C4-2B (cell line): ENCODE data around the gene STPG3.

Source experiments
- H3K27ac ChIP-seq: fragments of 450-650 bp; 2 replicates; pipeline ENCODE4 v1.5.1; 2017
- ZFX ChIP-seq: fragments of 450-650 bp; IDR thresholded peaks from 2 replicates; pipeline ENCODE4 v1.6.1; 2017
- TF ChIP-seq, protein P1 (sequence below): fragments of 450-650 bp; conservative IDR thresholded peaks from 2 replicates; pipeline ENCODE4 v1.5.1; 2017; ENCODE audit warnings: mild to moderate bottlenecking

STPG3 gene

DNA sequence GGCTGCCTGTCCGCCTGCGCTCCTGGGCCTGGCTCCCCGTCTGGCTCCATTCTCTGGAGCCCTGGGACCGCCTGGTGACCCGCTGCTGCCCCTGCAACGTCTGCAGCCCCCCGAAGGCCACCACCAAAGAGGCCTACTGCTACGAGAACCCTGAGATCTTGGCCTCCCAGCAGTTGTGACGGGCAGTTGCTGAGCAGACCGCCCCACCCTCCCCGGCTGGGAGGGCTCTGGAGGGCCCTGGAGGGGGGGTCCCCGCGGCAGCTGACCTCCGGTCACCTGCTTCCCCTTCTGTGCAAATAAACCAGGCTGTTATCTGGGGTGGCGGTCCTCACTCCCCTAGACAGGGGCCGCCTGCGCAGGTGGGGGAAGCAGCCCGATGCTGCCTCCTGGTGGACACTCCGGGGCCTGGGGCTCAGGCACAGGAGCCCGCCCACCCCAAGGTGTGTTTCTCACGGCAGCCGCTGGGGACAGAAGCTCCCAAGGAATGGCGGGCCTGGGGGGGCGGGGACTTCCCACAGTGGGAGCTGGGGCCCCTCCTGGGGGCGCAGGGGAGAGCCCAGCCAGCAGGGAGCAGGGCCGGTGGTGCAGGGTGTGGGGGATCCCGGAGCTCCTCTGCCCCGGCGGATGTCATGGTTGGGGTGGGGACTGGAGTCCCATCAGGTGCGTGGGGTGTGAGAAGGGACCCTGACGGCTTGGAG, 14.7 kb upstream of the STPG3 start:
- H3K27ac ChIP-seq: peak overlapping the region; percentile 29
- TF ChIP-seq, protein P1, sequence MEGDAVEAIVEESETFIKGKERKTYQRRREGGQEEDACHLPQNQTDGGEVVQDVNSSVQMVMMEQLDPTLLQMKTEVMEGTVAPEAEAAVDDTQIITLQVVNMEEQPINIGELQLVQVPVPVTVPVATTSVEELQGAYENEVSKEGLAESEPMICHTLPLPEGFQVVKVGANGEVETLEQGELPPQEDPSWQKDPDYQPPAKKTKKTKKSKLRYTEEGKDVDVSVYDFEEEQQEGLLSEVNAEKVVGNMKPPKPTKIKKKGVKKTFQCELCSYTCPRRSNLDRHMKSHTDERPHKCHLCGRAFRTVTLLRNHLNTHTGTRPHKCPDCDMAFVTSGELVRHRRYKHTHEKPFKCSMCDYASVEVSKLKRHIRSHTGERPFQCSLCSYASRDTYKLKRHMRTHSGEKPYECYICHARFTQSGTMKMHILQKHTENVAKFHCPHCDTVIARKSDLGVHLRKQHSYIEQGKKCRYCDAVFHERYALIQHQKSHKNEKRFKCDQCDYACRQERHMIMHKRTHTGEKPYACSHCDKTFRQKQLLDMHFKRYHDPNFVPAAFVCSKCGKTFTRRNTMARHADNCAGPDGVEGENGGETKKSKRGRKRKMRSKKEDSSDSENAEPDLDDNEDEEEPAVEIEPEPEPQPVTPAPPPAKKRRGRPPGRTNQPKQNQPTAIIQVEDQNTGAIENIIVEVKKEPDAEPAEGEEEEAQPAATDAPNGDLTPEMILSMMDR: peak; percentile 100
- TF ChIP-seq ZFX: no peak

DNA sequence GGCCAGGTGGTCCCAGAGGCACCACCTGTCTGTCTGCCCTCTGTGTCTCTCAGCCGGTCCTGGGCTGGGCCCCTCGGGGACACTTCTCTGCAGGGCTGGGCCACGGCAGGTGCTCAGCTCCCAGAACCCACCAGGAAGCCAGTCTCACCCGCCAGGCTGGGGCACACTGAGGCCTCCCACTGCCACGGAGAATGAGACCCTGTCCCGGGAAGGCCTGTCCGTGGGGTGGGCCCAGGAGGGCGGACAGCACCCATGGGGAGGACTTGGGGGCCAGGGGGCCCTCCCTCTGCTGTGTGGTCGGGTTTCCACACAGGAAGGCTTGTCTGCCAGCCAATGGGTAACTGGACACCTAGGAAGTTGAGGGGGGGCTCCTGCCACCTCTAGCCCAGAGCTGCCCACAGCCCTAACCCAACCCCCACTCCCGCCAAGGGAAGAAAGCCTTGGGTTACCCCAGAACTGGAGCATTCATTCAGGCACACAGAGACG, 14.1 kb upstream of the STPG3 start:
- peak overlapping the region; percentile 29 for H3K27ac ChIP-seq

DNA sequence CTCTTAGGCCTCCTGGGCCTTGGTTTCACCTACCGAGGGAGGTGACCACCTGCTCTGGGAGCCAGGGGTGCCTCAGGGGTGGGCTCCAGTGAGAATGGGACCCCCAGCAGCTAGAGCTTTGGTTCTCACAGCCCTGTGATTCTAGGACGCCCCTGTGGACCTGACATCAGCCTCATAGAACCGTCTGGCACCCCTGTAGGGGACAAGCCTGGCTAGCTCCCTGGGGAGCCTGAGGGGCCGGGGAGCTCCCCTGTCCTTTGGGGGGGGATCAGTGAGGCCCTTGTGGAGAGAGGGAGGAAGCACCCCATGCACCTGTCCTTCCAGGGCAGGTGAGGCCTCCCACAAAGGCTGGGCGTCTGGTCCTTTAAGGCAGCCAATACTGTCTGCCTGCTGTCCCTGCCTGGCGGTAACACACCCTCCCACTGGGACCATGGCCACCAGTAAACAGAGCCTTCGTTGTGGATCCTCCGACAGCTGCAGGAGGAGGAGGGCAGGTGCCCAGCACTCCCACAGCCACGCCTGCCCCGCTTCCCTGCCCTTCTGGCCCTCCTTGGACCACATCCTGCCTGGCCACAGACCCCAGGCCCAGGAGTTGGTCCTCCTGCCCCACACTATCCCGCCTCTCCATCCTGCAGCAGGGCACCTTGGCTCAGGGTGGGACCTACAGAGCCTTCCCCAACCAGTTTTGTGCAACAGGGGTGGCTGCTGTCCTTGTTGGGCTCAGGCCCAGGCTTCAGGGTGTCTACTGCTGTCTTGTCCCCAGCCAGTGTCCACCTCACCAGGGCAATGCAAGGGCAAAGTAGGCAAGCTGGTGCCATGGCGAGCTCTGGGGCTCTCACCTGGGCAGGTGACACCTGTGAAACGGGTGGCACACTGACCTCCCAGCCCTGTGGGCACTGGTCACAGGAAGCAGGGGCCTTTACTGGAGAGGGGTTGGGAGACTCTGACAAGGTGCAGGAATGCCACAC, 13.0 kb upstream of the STPG3 start:
- H3K27ac ChIP-seq: peak overlapping the region; percentile 29
- TF ChIP-seq ZFX: no peak
- TF ChIP-seq, protein P1: no peak

More for the DNA sequence above, 14.1 kb upstream of the STPG3 start:
- TF ChIP-seq, protein P1: no peak; the same call in 1 of the 2 replicates
- no peak for TF ChIP-seq ZFX

DNA sequence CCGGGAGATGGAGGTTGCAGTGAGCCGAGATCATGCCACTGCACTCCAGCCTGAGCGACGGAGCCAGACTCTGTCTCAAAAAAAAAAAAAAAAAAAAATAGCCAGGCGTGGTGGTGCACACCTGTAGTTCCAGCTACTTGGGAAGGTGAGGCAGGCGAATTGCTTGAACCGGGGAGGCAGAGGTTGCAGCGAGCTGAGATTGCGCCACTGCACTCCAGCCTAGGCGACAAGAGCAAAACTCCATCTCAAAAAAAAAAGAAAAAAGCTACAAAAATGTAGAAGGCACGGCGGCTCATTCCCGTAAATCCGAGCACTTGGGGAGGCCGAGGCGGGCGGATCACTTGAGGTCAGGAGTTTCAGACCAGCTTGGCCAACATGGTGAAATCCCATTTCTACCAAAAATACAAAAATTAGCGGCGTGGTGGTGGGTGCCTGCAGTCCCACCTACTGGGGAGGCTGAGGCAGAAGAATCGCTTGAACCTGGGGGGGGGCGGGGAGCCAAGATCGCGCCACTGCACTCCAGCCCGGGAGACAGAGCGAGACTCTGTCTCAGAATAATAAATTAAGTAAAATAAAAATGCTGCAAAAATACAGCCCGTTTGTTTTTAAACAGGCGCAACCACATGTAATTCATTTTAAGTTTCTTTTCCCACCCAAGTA, 11.4 kb upstream of the STPG3 start:
- H3K27ac ChIP-seq: peak overlapping the region; percentile 99

DNA sequence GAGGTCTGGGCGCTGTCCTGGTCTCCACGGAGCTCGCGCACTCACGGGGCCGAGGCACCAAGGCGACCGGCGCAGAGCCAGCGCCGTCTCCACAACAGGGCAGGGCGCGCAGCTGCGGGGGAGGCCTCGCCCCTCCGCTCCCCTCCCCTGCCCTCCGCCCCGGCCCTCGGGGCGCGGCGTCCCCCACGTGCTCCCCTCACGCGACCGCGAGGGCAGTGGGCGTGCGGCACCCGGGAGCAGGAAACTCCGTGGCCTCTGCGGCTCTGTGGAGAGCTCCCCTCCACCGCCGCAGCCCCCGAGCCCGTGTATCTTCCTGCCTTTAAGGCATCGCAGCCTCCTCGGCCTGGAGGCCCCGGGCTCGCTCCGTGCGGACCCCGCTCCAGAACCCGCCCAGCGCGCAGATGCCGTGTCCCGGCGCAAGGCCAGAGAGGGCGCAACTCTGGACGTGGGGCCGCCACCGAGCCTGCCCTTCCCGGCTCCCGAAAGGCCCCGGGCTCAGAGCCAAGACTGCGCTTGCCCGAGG, 10.7 kb upstream of the STPG3 start:
- peak overlapping the region; percentile 99 for H3K27ac ChIP-seq
- TF ChIP-seq, protein P1: no peak
- peak; percentile 92; the same call in 1 of the 2 replicates for TF ChIP-seq ZFX

DNA sequence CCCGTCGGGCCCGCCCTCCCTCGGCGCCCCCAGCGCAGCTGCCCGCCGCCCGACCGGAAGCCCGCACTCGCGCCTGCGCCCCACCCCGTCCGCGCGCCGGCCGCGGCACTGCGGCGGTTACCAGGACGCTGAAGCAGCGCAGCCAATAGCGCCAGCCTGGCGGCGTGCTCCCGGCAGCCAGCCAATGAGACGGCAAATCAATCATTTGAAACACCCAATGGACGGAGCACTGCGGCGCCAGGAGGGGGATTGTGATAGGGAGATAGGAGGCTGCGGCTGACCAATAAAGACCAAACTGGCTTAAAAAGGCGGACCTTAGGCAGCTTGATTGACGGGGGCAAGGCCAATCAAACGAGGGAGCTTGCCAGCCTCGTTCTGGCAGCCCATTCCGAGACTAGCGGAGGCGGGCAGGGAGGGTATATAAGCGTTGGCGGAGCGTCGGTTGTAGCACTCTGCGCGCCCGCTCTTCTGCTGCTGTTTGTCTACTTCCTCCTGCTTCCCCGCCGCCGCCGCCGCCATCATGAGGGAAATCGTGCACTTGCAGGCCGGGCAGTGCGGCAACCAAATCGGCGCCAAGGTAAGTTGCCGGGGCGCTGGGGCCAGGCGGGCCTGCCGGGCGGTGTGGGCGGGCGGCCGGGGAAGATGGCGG, 10.1 kb upstream of the STPG3 start, which contains the start of gene TUBB4B:
Gene TUBB4B (plus strand): TSS at position 447 of the 649 bp plus-strand sequence. CDS start 74 bp downstream, at position 521.
- TF ChIP-seq ZFX: no peak
- peak within 1 kb of the TSS; percentile 99 for H3K27ac ChIP-seq

DNA sequence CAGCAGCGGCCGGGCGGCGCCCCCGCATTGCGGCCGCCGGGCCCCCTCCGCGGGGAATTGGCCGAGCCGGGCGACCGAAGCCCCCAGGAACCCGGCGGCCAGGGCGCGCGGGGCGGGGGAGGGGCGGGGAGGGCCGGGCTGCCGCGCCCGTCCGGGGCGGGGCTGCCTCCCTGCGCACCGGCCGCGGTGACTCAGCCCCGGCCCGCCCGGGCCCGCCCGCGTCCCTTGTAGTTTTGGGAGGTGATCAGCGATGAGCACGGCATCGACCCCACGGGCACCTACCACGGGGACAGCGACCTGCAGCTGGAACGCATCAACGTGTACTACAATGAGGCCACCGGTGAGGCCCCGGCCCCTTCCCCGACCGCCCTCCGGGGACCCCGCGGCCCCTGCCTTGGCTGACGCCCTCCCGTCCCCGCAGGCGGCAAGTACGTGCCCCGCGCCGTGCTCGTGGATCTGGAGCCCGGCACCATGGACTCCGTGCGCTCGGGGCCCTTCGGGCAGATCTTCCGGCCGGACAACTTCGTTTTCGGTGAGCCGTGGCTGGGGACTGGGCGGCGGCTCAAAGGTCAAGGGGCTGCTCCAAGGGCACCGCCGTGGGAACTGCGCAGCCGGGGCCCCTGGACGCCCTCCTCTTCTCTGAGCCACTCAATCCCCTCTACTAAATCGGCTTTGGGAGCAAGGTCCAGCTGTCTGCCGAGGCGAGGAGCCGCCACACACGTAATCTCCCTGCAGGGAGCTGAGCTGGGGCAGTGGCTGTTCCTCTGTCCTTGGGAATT, 9.4 kb upstream of the STPG3 start:
- H3K27ac ChIP-seq: peak overlapping the region; percentile 99

More for the DNA sequence above, 9.4 kb upstream of the STPG3 start:
- TF ChIP-seq, protein P1: no peak
- TF ChIP-seq ZFX: peak; percentile 54; the same call in 1 of the 2 replicates
